ENCODE data around the gene CCNL2.
A peak's percentile ranks its signal among the peaks of the same experiment; 100 is the strongest.

CCNL2 gene

GRCh38 chr1:1430114-1430982, 31.2 kb upstream of the CCNL2 start:
- Histone ChIP-seq H3K4me3 (ENCODE audit: low read depth, low read length) (no peak overlapping the region), H3K4me1 (ENCODE audit: control insufficient read depth, insufficient read depth, low read length) (no peaks in the 10 kb centered on the region), H3K9me3 (ENCODE audit: control insufficient read depth, insufficient read depth, low read depth, low read length) (no peaks in the 10 kb centered on the region), H3K36me3 (ENCODE audit: control insufficient read depth in 2 of 2, insufficient read depth in 1 of 2, low read length in 2 of 2) (no peaks in the 10 kb centered on the region), H3K27ac (ENCODE audit: extremely low read depth, low read depth, low read length) (no peak overlapping the region)
- CTCF ChIA-PET: interaction anchor here (1.8 kb wide), 1 partner anchor 11 kb away, joined by 5 read pairs; no protein-coding TSS in a partner anchor
- POLR2A ChIA-PET: no interaction called here
- TF ChIP-seq ZNF488 (tag by site-specific recombination; IDR thresholded peaks at IDR 0.05): no peak
- no peak for TF ChIP-seq ZNF37A (tag by site-specific recombination; IDR thresholded peaks at IDR 0.05)
- TF ChIP-seq SCRT1 (tag by site-specific recombination; IDR thresholded peaks at IDR 0.05; ENCODE audit: borderline replicate concordance): no peak
- TF ChIP-seq ZNF791 (tag by site-specific recombination; IDR thresholded peaks at IDR 0.05): no peak
- TF ChIP-seq ZNF423 (tag by site-specific recombination; IDR thresholded peaks at IDR 0.05): no peak
- peak; percentile 40; the same call in 1 of the 2 replicates for TF ChIP-seq EGR2 (tag by site-specific recombination; IDR thresholded peaks at IDR 0.05; ENCODE audit: low read depth)
- no peak for TF ChIP-seq FEZF1 (tag by site-specific recombination; IDR thresholded peaks at IDR 0.05)
- no peak for TF ChIP-seq ZSCAN16 (tag by site-specific recombination; IDR thresholded peaks at IDR 0.05)
- TF ChIP-seq ZIC2 (tag by site-specific recombination; IDR thresholded peaks at IDR 0.05): peak; percentile 63
- no peak for TF ChIP-seq ZNF768 (tag by site-specific recombination; IDR thresholded peaks at IDR 0.05)
- no peak for TF ChIP-seq ZBTB49 (tag by site-specific recombination; IDR thresholded peaks at IDR 0.05; ENCODE audit: low read depth)
- TF ChIP-seq YY2 (tag by site-specific recombination; IDR thresholded peaks at IDR 0.05): no peak
- no peak for TF ChIP-seq ZNF157 (tag by site-specific recombination; IDR thresholded peaks at IDR 0.05)
- TF ChIP-seq GLI2 (tag by site-specific recombination; IDR thresholded peaks at IDR 0.05; ENCODE audit: borderline replicate concordance, low read depth): no peak
- TF ChIP-seq ZNF623 (tag by site-specific recombination; IDR thresholded peaks at IDR 0.05): no peak
- no peak for TF ChIP-seq ZNF530 (tag by site-specific recombination; IDR thresholded peaks at IDR 0.05; ENCODE audit: low read depth)
- no peak for TF ChIP-seq ZXDB (tag by site-specific recombination; IDR thresholded peaks at IDR 0.05)
- TF ChIP-seq ZNF629 (tag by site-specific recombination; IDR thresholded peaks at IDR 0.05): no peak
- TF ChIP-seq ZNF324 (tag by site-specific recombination; IDR thresholded peaks at IDR 0.05): no peak
- TF ChIP-seq ZBTB20 (tag by site-specific recombination; IDR thresholded peaks at IDR 0.05): no peak
- TF ChIP-seq ZNF239 (tag by site-specific recombination; IDR thresholded peaks at IDR 0.05): no peak
- TF ChIP-seq ZBTB21 (tag by site-specific recombination; IDR thresholded peaks at IDR 0.05): no peak
- peak; percentile 22 for TF ChIP-seq SETDB1 (IDR thresholded peaks at IDR 0.05; ENCODE audit: insufficient read length, low read length)
- TF ChIP-seq WT1 (tag by site-specific recombination; IDR thresholded peaks at IDR 0.05): no peak
- peak; percentile 54 for TF ChIP-seq ZFHX2 (tag by site-specific recombination; conservative IDR thresholded peaks at IDR 0.05)
- TF ChIP-seq ZNF350 (tag by site-specific recombination; IDR thresholded peaks at IDR 0.05): no peak
- peak; percentile 26; the same call in 1 of the 2 replicates for TF ChIP-seq ZNF600 (tag by site-specific recombination; IDR thresholded peaks at IDR 0.05)
- TF ChIP-seq ZNF211 (tag by site-specific recombination; IDR thresholded peaks at IDR 0.05; ENCODE audit: low read depth): no peak
- TF ChIP-seq ZNF280C (tag by site-specific recombination; IDR thresholded peaks at IDR 0.05): no peak
- TF ChIP-seq ZNF341 (tag by site-specific recombination; IDR thresholded peaks at IDR 0.05; ENCODE audit: low read depth): peak; percentile 44; the same call in 1 of the 2 replicates
- peak; percentile 18 for TF ChIP-seq GLIS1 (tag by site-specific recombination; IDR thresholded peaks at IDR 0.05)
- 0 out of 2 replicates have a peak, but pooled peaks have one; percentile 18 for TF ChIP-seq ZBTB6 (tag by site-specific recombination; IDR thresholded peaks at IDR 0.05)
- TF ChIP-seq ZNF837 (tag by site-specific recombination; IDR thresholded peaks at IDR 0.05): no peak
